Measurements from ENCODE around the gene SDK1.

Gene SDK1

DNA sequence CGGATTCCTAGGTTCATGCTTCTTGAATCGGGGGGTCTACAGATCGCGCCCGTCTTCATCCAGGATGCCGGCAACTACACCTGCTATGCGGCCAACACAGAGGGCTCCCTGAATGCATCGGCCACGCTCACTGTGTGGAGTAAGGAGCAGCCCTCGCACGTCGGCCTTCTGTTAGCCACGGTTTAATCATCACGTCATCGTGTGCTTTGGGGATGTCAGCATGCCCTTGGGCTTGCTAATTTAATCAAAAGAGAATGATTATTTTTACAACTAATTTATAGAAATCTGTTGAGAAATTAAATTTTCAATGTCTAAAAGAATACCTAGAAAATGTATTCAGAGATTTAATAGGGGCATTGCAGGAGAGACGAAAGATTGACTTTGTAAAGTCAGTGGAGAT lies 668.2 kb downstream of the SDK1 start:
- H3K4me3 ChIP-seq (ENCODE audit: low read depth, low read length), result no peak overlapping the region
- no peak for DNase-seq (ENCODE audit: low read depth)

DNA sequence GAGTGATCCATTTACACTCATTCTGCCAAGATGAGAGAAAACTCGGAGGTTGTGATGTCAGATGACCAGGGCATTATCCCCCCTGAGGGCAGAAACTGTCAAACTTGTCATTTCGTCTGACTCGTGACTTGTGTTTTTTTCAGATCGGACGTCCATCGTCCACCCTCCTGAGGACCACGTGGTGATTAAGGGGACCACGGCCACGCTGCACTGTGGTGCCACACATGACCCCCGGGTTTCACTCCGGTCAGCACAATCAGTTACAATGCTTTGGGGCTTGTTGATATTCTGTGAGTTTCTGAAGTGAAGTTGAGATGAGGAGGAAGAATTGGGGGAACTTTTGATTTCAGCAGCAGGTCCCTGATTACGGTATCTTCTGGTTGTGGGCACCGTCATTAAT lies 670.3 kb downstream of the SDK1 start:
- no peak for DNase-seq (ENCODE audit: low read depth)
- H3K4me3 ChIP-seq (ENCODE audit: low read depth, low read length), result no peak overlapping the region

DNA sequence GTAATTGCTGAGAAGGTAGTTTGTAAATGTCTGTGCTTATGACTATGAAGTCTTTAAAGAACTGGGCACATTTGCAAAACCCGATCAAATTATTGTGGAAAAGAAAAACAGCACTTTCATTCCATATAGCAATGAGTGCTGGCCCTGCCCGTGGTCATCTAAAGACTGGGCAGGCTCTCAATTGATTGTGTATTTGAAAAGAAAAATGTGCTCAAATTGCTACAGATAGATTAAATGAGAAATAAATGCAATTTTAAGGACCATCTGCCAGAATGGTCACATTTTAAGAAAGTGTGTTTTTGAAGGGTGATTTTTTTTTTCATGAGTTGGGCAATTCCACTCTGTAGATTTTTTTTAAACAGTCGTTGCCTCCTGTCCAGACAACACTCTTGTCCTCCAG lies 672.2 kb downstream of the SDK1 start:
- no peak overlapping the region for H3K4me3 ChIP-seq (ENCODE audit: low read depth, low read length)
- no peak for DNase-seq (ENCODE audit: low read depth)

DNA sequence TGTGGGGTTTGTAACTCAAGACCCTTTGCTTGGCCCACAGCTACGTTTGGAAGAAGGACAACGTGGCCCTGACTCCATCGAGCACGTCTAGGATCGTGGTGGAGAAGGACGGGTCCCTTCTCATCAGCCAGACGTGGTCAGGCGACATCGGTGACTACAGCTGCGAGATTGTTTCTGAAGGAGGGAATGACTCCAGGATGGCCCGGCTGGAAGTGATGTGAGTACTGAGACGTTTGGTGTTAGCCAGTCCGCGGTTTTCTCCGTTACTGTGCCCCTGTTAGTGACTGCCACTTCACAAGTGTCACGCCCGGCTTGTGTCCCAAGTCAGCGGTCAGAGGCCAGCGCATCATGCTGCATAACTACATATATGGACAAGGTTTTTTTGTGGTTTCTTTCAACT lies 673.3 kb downstream of the SDK1 start:
- H3K4me3 ChIP-seq (ENCODE audit: low read depth, low read length), result no peak overlapping the region
- no peak for DNase-seq (ENCODE audit: low read depth)

DNA sequence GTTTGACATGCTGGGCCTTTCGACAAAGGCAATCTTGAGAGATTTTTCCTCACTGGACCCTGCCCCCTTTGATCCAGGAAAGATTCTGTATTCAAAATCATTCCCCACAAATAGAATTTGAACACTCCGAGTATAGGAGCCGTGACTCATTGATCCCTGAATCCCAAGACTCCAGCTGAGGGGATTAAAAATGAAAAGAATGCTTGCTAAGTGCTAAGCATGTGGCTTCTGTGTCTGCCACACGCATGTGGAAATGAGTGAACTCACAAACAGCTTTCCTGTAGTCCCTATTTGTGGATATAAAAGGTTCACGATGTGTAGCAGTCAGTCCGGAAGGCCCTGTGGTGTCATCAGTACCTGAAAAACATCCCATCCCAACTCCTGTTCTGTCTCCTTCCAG lies 674.3 kb downstream of the SDK1 start:
- no peak overlapping the region for H3K4me3 ChIP-seq (ENCODE audit: low read depth, low read length)
- no peak for DNase-seq (ENCODE audit: low read depth)

GRCh38 chr7:3977391-3977790 lies 676.3 kb downstream of the SDK1 start:
- DNase-seq (ENCODE audit: low read depth), result no peak

GRCh38 chr7:3978839-3979238 lies 677.8 kb downstream of the SDK1 start:
- DNase-seq (ENCODE audit: low read depth), result no peak
- no peak overlapping the region for H3K4me3 ChIP-seq (ENCODE audit: low read depth, low read length)

More at GRCh38 chr7:3977391-3977790, 676.3 kb downstream of the SDK1 start:
- H3K4me3 ChIP-seq (ENCODE audit: low read depth, low read length), result no peak overlapping the region

DNA sequence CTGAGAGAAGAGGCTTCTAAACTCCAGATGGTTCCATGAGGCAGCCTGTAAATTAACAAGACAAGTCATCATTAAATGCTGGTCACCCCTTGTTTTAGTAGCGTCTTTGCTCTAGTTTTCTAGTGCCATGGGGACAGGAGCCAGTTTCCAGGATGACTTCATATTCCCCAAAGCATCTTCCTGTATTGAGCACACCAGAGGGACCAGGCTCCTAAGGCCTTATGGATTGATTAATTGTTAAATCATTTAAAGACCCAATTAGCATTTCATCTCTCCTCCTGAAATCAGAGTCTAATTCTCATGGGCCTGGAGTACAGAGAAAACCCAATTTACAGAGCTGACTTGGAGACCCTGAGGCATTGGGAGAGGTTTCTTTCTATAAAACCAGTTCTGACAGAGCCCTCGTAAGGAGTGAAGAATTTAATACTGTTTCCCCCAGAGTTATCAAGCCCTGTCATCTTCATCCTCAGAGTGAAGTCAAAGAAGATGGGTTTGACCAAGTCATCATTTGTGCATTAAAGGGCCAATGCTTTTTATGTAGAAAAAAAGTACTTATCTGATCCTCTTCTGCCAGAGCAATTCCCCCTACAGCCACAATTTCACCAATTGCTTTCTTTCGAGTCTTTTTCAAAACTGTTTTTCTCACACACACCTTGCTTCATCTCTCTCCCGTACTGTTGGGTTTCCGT lies 678.7 kb downstream of the SDK1 start:
- no peak overlapping the region for H3K4me3 ChIP-seq (ENCODE audit: low read depth, low read length)
- no peak for DNase-seq (ENCODE audit: low read depth)

DNA sequence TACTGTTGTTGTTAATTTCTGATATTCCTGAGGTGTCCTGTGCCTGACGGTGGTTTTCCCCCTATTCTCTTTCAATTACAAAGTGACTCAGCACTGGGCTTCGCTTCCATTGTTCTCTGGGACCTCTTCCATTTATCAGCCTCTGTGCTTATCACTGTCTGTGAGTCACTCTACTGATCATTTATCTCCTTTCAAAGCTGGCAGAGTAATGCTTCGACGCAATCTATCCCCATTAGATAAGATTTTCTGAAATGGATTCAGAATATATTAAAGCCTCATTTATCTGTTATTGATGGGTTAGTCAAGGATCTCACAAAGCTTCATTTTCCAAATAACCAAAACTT lies 679.2 kb downstream of the SDK1 start:
- no peak for DNase-seq (ENCODE audit: low read depth)

DNA sequence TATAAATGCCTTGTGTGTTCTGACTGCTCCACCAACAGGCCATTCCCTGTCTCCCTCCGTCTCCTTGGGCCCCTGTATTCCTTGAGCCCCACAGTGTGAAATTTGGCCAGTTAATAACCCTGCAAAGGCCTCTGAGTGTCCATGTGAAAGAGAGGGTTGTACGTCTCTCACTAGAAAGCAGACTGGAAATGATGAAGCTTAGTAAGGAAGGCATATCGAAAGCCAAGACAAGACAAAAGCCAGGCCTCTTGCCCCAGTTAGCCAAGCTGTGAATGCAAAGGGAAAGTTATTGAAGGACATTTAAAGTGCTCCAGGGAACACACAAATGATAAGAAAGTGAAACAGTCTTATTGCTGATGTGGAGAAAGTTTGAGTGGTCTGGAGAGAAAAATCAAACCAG lies 680.2 kb downstream of the SDK1 start:
- H3K4me3 ChIP-seq (ENCODE audit: low read depth, low read length), result no peak overlapping the region
- DNase-seq (ENCODE audit: low read depth), result no peak

More for the DNA sequence above, 679.2 kb downstream of the SDK1 start:
- no peak overlapping the region for H3K4me3 ChIP-seq (ENCODE audit: low read depth, low read length)

GRCh38 chr7:3984456-3984855 lies 683.4 kb downstream of the SDK1 start:
- H3K4me3 ChIP-seq (ENCODE audit: low read depth, low read length), result no peak overlapping the region
- DNase-seq (ENCODE audit: low read depth), result no peak

GRCh38 chr7:3986927-3987326 lies 685.9 kb downstream of the SDK1 start:
- H3K4me3 ChIP-seq (ENCODE audit: low read depth, low read length), result no peak overlapping the region
- no peak for DNase-seq (ENCODE audit: low read depth)

GRCh38 chr7:3987426-3987927 lies 686.4 kb downstream of the SDK1 start:
- H3K4me3 ChIP-seq (ENCODE audit: low read depth, low read length), result no peak overlapping the region
- no peak for DNase-seq (ENCODE audit: low read depth)

DNA sequence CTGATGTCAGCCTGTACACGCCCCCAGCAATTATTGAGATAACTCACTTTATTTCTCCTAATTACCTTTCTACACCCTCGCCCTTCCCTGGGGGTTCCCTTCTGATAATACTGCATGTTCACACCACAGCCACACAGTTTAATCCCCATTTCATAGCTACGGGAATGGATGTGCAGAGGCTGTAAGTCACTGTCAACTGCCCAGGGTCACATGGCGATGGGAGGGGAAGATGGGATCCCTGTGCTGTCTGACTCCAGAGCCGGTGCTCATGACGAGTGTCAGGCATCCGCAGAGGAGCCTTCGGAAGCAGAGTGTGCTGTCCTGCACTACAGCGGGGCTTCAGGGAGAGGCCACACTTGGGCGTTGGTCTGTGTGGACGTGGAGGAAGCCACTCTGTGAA lies 688.7 kb downstream of the SDK1 start:
- DNase-seq (ENCODE audit: low read depth), result no peak
- no peak overlapping the region for H3K4me3 ChIP-seq (ENCODE audit: low read depth, low read length)

DNA sequence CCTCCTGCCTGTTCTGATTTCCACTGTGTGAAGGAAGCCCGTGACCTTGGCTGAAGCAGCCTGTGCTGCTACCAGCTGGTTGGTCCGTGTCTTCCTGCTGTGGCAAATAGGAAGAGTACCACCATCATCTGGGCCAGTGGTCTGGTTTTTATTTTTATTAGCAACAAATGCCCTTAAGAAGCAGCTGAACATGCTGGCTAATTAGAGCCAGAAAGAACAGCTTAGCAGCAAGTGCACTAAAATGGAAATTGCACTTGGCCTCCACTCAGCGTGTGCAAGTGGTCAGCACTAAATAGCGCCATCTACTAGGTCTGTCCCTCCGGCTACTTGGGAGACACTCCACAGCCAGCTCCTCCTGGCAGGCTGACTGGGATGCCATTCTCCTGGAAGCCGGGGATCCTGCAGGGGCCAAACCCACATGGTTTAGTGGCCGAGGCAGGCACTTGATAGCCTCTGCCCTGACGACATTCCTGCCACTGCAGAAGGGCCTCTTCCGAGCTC lies 690.7 kb downstream of the SDK1 start:
- H3K4me3 ChIP-seq (ENCODE audit: low read depth, low read length), result no peak overlapping the region
- DNase-seq (ENCODE audit: low read depth), result peak; percentile 4

DNA sequence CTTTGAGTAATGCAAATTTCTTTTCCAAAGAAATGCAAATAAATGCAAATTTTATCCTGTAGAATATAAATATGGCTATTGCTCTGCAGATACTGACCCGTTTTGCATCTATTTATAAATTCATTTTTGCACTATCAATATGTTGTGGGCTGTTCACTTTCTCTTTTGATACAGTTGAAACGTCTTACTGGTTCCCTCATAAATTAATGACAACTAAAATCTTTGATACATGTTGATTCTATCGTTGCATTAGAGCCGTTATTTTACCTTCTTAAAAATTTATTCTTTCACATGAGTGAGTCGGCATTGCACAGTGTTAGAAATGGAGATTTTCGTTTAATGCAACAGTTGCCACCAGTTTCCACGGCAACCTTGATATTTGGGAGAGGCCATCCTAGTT lies 691.8 kb downstream of the SDK1 start:
- DNase-seq (ENCODE audit: low read depth), result no peak
- H3K4me3 ChIP-seq (ENCODE audit: low read depth, low read length), result no peak overlapping the region

DNA sequence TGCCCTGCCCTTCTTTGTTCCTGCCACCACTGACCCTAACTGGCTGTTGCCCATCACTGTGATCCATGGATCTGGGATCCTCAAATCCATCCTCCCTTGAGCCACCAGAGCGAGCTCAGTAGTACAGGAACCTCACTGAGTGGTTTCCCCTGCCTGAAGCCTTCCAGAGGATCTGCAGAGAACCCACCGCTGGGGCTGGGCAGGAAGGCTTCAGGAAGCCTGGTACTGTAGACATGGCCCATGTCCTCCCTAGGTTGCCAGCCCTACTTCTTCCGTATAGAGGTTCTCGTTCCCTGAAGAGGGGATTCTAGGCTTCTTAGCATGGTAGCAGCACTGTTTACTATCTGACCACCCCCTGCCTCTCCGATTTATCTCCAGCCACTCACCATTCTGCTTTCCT lies 693.7 kb downstream of the SDK1 start:
- no peak overlapping the region for H3K4me3 ChIP-seq (ENCODE audit: low read depth, low read length)
- DNase-seq (ENCODE audit: low read depth), result no peak

- no peak overlapping the region for H3K4me3 ChIP-seq (ENCODE audit: low read depth, low read length)
- DNase-seq (ENCODE audit: low read depth), result no peak
Observed at GRCh38 chr7:3995187-3995586, 694.1 kb downstream of the SDK1 start.

- DNase-seq (ENCODE audit: low read depth), result peak; percentile 6
- H3K4me3 ChIP-seq (ENCODE audit: low read depth, low read length), result no peak overlapping the region
Observed at GRCh38 chr7:3998060-3998459, 697.0 kb downstream of the SDK1 start.

- no peak overlapping the region for H3K4me3 ChIP-seq (ENCODE audit: low read depth, low read length)
- DNase-seq (ENCODE audit: low read depth), result no peak
Observed at GRCh38 chr7:4000139-4000538, 699.1 kb downstream of the SDK1 start.

DNA sequence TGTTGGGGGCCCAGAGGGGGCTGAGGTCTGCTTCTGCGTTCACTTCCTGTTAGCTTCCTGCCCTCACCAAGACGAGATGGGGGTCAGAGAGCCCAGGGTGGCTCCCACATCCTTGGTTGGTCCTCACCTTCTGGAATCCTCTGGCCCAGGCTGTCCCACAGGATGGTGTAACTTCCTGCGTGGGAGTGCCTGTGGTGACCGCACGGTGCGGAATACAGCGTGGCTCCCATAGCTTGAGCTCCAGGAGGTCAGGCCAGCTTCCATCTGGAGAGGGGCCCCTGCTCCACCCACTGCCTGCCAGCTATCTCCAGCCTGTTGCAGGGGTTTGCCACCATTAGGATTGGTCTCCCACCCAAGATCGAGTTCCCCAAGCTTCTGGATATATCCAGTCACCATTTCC lies 699.9 kb downstream of the SDK1 start:
- no peak overlapping the region for H3K4me3 ChIP-seq (ENCODE audit: low read depth, low read length)
- no peak for DNase-seq (ENCODE audit: low read depth)

GRCh38 chr7:4001742-4002141 lies 700.7 kb downstream of the SDK1 start:
- no peak for DNase-seq (ENCODE audit: low read depth)
- no peak overlapping the region for H3K4me3 ChIP-seq (ENCODE audit: low read depth, low read length)

Data from skeletal muscle cell (primary cell).